HepG2 (cell line): ENCODE data around the gene FTSJ1. TPM values are rescaled to one million over a fixed set of nuclear protein-coding genes. Genes with fewer than 3 reads are reported as not detected.

Experiments used
- BRD4 ChIP-seq: sonication (generic); formaldehyde crosslinking; IDR thresholded peaks from 2 replicates; pipeline ENCODE4 v1.4.0; 2020; ENCODE audit warnings: missing genetic modification reagents
- CBX5 ChIP-seq: sonication (generic); formaldehyde crosslinking; IDR thresholded peaks from 2 replicates; pipeline ENCODE4 v1.4.0; 2020; ENCODE audit warnings: missing genetic modification reagents, borderline replicate concordance
- KAT8 ChIP-seq: IDR thresholded peaks from 2 replicates; pipeline ENCODE4 v1.6.1; 2016; ENCODE audit warnings: missing genetic modification reagents, missing compliant biosample characterization
- NAIF1 ChIP-seq: sonication (generic); formaldehyde crosslinking; IDR thresholded peaks from 2 replicates; pipeline ENCODE4 v1.5.0; 2020; ENCODE audit warnings: mild to moderate bottlenecking, missing genetic modification reagents, borderline replicate concordance
- NFRKB ChIP-seq: fragments of 450-650 bp; IDR thresholded peaks from 2 replicates; pipeline ENCODE4 v1.6.1; 2017
- PHF5A ChIP-seq: IDR thresholded peaks from one replicate; pipeline ENCODE4 v1.6.1; 2018; ENCODE audit warnings: low read depth, missing genetic modification reagents; ENCODE audit not compliant: unreplicated experiment
- THYN1 ChIP-seq: sonication (generic); formaldehyde crosslinking; IDR thresholded peaks from 2 replicates; pipeline ENCODE4 v1.8.1; 2023; ENCODE audit warnings: low read depth, mild to moderate bottlenecking, moderate library complexity, missing genetic modification reagents, borderline replicate concordance
- TRIM24 ChIP-seq: sonication (generic); formaldehyde crosslinking; IDR thresholded peaks from 2 replicates; pipeline ENCODE4 v1.8.0; 2022; ENCODE audit warnings: mild to moderate bottlenecking, missing genetic modification reagents
- ZBTB7A ChIP-seq: sonication (generic); formaldehyde crosslinking; IDR thresholded peaks from 2 replicates; pipeline ENCODE4 v1.8.0; 2022; ENCODE audit warnings: mild to moderate bottlenecking, missing genetic modification reagents
- ZFP36 ChIP-seq: fragments of 150-350 bp; IDR thresholded peaks from 2 replicates; pipeline ENCODE4 v1.6.1; 2018; ENCODE audit warnings: borderline replicate concordance, low read length, low read depth; ENCODE audit not compliant: partially characterized antibody
- polyA plus RNA-seq, 8 experiments: library from polyadenylated mRNA; depleted of rRNA in 3 of 8; stranded (reverse) in 7 of 8; unstranded in 1 of 8; fragments of >200 nt; fragmentation: Illumina TruSeq in 4 of 8; extraction: Trizol in 4 of 8; gene quantifications; 2 replicates each; pipeline versions ENCODE4 v1.2.1 to v1.2.3, GENCODE V29; 2011 to 2016; ENCODE audit warnings: low read depth in 4 of 8, missing spikeins in 1 of 8, mixed read lengths in 1 of 8; ENCODE audit not compliant: insufficient read depth in 1 of 8
- total RNA-seq, 5 experiments: library from RNA; depleted of rRNA; stranded (reverse); fragments of >200 nt; fragmentation: Illumina TruSeq; extraction: Trizol; gene quantifications; 2 replicates each; pipeline ENCODE4 v1.2.3, GENCODE V29; 2016; ENCODE audit warnings: low read depth in 1 of 5
- TF ChIP-seq, protein P1 (sequence below): sonication (generic); formaldehyde crosslinking; IDR thresholded peaks from 2 replicates; pipeline ENCODE4 v1.4.0; 2020; ENCODE audit warnings: missing genetic modification reagents
- TF ChIP-seq, protein P2 (sequence below): sonication (generic); formaldehyde crosslinking; IDR thresholded peaks from 2 replicates; pipeline ENCODE4 v1.4.0; 2020; ENCODE audit warnings: mild to moderate bottlenecking, low read depth, missing genetic modification reagents
- TF ChIP-seq, protein P3 (sequence below): sonication (generic); formaldehyde crosslinking; IDR thresholded peaks from 2 replicates; pipeline ENCODE4 v1.4.0; 2020; ENCODE audit warnings: missing genetic modification reagents
- TF ChIP-seq, protein P4 (sequence below): sonication (generic); formaldehyde crosslinking; IDR thresholded peaks from 2 replicates; pipeline ENCODE4 v1.4.0; 2020; ENCODE audit warnings: mild to moderate bottlenecking, missing genetic modification reagents
- TF ChIP-seq, protein P5 (sequence below): IDR thresholded peaks from 2 replicates; pipeline ENCODE4 v1.4.0; 2020; ENCODE audit warnings: mild to moderate bottlenecking, missing genetic modification reagents
- TF ChIP-seq, protein P6 (sequence below): sonication (generic); formaldehyde crosslinking; IDR thresholded peaks from 2 replicates; pipeline ENCODE4 v1.8.0; 2022; ENCODE audit warnings: missing genetic modification reagents, mild to moderate bottlenecking, moderate library complexity, borderline replicate concordance

Gene FTSJ1
- total and polyA plus RNA-seq, 2 of the 13 experiments (the other 11 are each of a cell fraction or from before 2014, with no cell fraction given) = 30.3 to 37.9 TPM

DNA sequence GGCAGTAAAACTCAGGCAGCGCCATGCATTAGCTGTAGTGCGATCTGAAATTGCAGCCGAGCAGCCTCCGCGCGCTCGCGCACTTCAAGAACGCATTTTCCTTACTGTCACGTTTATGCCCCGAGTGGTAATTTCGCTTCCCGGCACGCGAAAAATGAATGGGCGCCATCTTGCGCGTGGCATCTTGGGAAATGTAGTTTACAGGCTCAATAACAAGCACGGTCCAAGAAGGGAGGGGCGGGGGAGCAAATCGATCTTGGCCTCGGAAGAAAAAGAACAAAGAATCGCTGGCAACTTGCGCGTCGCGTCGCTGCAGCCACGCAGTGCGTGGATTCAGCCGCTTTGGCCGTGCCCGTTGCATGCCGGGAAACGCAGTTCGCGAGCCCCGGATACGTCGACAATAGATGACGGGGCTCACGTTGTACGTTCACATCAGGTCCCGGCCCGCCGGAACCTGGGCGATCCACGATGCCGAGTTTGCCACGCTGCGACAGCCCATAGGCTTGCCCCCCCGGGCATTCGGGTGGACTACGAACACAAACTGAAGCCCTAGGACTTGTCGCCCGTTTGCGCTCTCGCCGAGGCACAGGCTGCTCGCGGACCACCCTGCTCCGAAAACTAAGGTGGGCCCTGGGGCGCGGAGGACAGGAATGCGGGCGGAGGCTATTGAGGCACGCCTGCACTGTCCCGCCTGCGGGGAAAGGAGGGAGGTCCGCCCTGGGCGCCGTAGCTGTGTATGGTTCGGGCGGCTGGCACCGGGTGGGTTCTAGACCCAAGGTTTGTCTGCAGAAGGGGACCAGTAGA lies at the start of gene FTSJ1 (continued):
- TF ChIP-seq NAIF1 (CRISPR knock-in tag) (no peak), ZFP36 (no peak), BRD4 (CRISPR knock-in tag) (no peak), THYN1 (CRISPR knock-in tag) (no peak), KAT8 (CRISPR knock-in tag) (peak; percentile 52; the same call in 1 of the 2 replicates), CBX5 (CRISPR knock-in tag) (no peak), TRIM24 (CRISPR knock-in tag) (no peak), PHF5A (CRISPR knock-in tag) (no peak), ZBTB7A (CRISPR knock-in tag) (no peak), NFRKB (no peak)
- TF ChIP-seq, protein P1, sequence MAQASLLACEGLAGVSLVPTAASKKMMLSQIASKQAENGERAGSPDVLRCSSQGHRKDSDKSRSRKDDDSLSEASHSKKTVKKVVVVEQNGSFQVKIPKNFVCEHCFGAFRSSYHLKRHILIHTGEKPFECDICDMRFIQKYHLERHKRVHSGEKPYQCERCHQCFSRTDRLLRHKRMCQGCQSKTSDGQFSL (CRISPR knock-in tag) = peak; percentile 37; the same call in 1 of the 2 replicates
- TF ChIP-seq, protein P2, sequence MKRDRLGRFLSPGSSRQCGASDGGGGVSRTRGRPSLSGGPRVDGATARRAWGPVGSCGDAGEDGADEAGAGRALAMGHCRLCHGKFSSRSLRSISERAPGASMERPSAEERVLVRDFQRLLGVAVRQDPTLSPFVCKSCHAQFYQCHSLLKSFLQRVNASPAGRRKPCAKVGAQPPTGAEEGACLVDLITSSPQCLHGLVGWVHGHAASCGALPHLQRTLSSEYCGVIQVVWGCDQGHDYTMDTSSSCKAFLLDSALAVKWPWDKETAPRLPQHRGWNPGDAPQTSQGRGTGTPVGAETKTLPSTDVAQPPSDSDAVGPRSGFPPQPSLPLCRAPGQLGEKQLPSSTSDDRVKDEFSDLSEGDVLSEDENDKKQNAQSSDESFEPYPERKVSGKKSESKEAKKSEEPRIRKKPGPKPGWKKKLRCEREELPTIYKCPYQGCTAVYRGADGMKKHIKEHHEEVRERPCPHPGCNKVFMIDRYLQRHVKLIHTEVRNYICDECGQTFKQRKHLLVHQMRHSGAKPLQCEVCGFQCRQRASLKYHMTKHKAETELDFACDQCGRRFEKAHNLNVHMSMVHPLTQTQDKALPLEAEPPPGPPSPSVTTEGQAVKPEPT (CRISPR knock-in tag) = no peak
- TF ChIP-seq, protein P3, sequence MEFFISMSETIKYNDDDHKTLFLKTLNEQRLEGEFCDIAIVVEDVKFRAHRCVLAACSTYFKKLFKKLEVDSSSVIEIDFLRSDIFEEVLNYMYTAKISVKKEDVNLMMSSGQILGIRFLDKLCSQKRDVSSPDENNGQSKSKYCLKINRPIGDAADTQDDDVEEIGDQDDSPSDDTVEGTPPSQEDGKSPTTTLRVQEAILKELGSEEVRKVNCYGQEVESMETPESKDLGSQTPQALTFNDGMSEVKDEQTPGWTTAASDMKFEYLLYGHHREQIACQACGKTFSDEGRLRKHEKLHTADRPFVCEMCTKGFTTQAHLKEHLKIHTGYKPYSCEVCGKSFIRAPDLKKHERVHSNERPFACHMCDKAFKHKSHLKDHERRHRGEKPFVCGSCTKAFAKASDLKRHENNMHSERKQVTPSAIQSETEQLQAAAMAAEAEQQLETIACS (CRISPR knock-in tag) = no peak
- TF ChIP-seq, protein P4, sequence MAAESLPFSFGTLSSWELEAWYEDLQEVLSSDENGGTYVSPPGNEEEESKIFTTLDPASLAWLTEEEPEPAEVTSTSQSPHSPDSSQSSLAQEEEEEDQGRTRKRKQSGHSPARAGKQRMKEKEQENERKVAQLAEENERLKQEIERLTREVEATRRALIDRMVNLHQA (CRISPR knock-in tag) = no peak
- TF ChIP-seq, protein P5, sequence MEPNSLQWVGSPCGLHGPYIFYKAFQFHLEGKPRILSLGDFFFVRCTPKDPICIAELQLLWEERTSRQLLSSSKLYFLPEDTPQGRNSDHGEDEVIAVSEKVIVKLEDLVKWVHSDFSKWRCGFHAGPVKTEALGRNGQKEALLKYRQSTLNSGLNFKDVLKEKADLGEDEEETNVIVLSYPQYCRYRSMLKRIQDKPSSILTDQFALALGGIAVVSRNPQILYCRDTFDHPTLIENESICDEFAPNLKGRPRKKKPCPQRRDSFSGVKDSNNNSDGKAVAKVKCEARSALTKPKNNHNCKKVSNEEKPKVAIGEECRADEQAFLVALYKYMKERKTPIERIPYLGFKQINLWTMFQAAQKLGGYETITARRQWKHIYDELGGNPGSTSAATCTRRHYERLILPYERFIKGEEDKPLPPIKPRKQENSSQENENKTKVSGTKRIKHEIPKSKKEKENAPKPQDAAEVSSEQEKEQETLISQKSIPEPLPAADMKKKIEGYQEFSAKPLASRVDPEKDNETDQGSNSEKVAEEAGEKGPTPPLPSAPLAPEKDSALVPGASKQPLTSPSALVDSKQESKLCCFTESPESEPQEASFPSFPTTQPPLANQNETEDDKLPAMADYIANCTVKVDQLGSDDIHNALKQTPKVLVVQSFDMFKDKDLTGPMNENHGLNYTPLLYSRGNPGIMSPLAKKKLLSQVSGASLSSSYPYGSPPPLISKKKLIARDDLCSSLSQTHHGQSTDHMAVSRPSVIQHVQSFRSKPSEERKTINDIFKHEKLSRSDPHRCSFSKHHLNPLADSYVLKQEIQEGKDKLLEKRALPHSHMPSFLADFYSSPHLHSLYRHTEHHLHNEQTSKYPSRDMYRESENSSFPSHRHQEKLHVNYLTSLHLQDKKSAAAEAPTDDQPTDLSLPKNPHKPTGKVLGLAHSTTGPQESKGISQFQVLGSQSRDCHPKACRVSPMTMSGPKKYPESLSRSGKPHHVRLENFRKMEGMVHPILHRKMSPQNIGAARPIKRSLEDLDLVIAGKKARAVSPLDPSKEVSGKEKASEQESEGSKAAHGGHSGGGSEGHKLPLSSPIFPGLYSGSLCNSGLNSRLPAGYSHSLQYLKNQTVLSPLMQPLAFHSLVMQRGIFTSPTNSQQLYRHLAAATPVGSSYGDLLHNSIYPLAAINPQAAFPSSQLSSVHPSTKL = no peak
- TF ChIP-seq, protein P6, sequence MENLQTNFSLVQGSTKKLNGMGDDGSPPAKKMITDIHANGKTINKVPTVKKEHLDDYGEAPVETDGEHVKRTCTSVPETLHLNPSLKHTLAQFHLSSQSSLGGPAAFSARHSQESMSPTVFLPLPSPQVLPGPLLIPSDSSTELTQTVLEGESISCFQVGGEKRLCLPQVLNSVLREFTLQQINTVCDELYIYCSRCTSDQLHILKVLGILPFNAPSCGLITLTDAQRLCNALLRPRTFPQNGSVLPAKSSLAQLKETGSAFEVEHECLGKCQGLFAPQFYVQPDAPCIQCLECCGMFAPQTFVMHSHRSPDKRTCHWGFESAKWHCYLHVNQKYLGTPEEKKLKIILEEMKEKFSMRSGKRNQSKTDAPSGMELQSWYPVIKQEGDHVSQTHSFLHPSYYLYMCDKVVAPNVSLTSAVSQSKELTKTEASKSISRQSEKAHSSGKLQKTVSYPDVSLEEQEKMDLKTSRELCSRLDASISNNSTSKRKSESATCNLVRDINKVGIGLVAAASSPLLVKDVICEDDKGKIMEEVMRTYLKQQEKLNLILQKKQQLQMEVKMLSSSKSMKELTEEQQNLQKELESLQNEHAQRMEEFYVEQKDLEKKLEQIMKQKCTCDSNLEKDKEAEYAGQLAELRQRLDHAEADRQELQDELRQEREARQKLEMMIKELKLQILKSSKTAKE (CRISPR knock-in tag) = no peak
